GM12878 (cell line): ENCODE results near the gene BBOX1. TPM values are rescaled to one million over a fixed set of nuclear protein-coding genes. Genes with fewer than 3 reads are reported as not detected.

ENCODE experiments used
- CHD4 ChIP-seq: fragments of 200-600 bp; sonication (generic); IDR thresholded peaks from 2 replicates; pipeline ENCODE4 v1.6.1; 2016; ENCODE audit warnings: mild to moderate bottlenecking
- ESRRA ChIP-seq: IDR thresholded peaks from 2 replicates; pipeline ENCODE4 v1.6.1; 2012; ENCODE audit warnings: mild to moderate bottlenecking, low read length, improper control_type of control experiment
- FOXM1 ChIP-seq: IDR thresholded peaks from 2 replicates; pipeline ENCODE4 v1.6.1; 2012; ENCODE audit warnings: low read depth, mild to moderate bottlenecking, inconsistent platforms, low read length, moderate library complexity
- RAD51 ChIP-seq: fragments of 450-650 bp; IDR thresholded peaks from 2 replicates; pipeline ENCODE4 v1.6.1; 2016; ENCODE audit warnings: moderate library complexity, mild to moderate bottlenecking, inconsistent platforms
- ZZZ3 ChIP-seq: IDR thresholded peaks from 2 replicates; pipeline ENCODE4 v1.6.1; 2011; ENCODE audit warnings: low read depth; ENCODE audit not compliant: control insufficient read depth, insufficient read length
- polyA plus RNA-seq, 11 experiments: library from polyadenylated mRNA; depleted of rRNA in 4 of 11; unstranded in 6 of 11; stranded (reverse) in 5 of 11; fragments of >200 nt; fragmentation: Nextera tagmentation in 4 of 11; fragmentation: Illumina TruSeq in 1 of 11; extraction: Ambion mirVana in 4 of 11; extraction: Trizol in 1 of 11; gene quantifications; 1 replicate in 1 of 11; 2 replicates in 10 of 11; pipeline versions ENCODE4 v1.2.1 to v1.2.3, GENCODE V29; 2011 to 2016; ENCODE audit warnings: inconsistent platforms in 2 of 11, missing spikeins in 2 of 11, low read depth in 1 of 11
- total RNA-seq, 4 experiments: library from RNA; depleted of rRNA in 3 of 4; stranded (reverse); fragments of >200 nt in 3 of 4; fragmentation: Illumina TruSeq in 1 of 4; extraction: Trizol in 1 of 4; gene quantifications; 2 replicates each; pipeline versions ENCODE4 v1.2.1 to v1.2.3, GENCODE V29; 2013 to 2021
- TF ChIP-seq, protein P1 (sequence below): fragments of 450-650 bp; IDR thresholded peaks from 2 replicates; pipeline ENCODE4 v1.6.1; 2016; ENCODE audit warnings: mild to moderate bottlenecking, moderate library complexity, borderline replicate concordance
- TF ChIP-seq, protein P2 (sequence below), 3 experiments: IDR thresholded peaks in 2 of 3; conservative IDR thresholded peaks in 1 of 3; 2 replicates each; pipeline ENCODE4 v1.5.1; 2011; ENCODE audit warnings: low read depth in 3 of 3, low read length in 3 of 3, mild to moderate bottlenecking in 3 of 3, control low read depth in 2 of 3, moderate library complexity in 2 of 3, inconsistent platforms in 1 of 3, mixed read lengths in 1 of 3; ENCODE audit not compliant: control insufficient read depth in 2 of 3, insufficient read depth in 1 of 3; ENCODE audit errors: extremely low read depth in 1 of 3
- TF ChIP-seq, protein P3 (sequence below): IDR thresholded peaks from 2 replicates; pipeline ENCODE4 v1.6.1; 2012; ENCODE audit warnings: low read length, inconsistent platforms

The BBOX1 gene
- total and polyA plus RNA-seq, 10 of the 15 experiments (the other 5 are each of a cell fraction or from before 2014, with no cell fraction given), result 3.5 TPM; not detected in 9

DNA sequence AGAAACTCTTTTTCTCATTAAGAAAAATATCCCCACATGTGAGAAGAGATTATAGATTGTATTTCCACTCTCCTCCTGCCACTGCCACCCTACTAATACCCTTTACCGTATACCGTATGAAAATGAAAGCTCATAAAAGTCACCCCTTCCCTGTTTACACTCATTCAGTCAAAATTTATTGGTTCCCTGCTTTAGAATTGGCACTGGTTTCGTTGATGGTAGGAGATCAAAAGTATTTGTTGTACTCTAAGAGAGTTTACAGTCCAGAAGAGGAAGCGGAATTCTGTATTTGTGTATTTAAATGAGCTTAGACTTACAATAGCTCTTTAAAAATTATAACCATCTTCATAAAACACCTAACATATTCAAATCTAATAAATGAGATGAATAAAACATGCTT is 68.2 kb downstream of the BBOX1 start (continued):
- TF ChIP-seq, protein P1, sequence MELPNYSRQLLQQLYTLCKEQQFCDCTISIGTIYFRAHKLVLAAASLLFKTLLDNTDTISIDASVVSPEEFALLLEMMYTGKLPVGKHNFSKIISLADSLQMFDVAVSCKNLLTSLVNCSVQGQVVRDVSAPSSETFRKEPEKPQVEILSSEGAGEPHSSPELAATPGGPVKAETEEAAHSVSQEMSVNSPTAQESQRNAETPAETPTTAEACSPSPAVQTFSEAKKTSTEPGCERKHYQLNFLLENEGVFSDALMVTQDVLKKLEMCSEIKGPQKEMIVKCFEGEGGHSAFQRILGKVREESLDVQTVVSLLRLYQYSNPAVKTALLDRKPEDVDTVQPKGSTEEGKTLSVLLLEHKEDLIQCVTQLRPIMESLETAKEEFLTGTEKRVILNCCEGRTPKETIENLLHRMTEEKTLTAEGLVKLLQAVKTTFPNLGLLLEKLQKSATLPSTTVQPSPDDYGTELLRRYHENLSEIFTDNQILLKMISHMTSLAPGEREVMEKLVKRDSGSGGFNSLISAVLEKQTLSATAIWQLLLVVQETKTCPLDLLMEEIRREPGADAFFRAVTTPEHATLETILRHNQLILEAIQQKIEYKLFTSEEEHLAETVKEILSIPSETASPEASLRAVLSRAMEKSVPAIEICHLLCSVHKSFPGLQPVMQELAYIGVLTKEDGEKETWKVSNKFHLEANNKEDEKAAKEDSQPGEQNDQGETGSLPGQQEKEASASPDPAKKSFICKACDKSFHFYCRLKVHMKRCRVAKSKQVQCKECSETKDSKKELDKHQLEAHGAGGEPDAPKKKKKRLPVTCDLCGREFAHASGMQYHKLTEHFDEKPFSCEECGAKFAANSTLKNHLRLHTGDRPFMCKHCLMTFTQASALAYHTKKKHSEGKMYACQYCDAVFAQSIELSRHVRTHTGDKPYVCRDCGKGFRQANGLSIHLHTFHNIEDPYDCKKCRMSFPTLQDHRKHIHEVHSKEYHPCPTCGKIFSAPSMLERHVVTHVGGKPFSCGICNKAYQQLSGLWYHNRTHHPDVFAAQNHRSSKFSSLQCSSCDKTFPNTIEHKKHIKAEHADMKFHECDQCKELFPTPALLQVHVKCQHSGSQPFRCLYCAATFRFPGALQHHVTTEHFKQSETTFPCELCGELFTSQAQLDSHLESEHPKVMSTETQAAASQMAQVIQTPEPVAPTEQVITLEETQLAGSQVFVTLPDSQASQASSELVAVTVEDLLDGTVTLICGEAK, result no peak
- TF ChIP-seq, protein P2, sequence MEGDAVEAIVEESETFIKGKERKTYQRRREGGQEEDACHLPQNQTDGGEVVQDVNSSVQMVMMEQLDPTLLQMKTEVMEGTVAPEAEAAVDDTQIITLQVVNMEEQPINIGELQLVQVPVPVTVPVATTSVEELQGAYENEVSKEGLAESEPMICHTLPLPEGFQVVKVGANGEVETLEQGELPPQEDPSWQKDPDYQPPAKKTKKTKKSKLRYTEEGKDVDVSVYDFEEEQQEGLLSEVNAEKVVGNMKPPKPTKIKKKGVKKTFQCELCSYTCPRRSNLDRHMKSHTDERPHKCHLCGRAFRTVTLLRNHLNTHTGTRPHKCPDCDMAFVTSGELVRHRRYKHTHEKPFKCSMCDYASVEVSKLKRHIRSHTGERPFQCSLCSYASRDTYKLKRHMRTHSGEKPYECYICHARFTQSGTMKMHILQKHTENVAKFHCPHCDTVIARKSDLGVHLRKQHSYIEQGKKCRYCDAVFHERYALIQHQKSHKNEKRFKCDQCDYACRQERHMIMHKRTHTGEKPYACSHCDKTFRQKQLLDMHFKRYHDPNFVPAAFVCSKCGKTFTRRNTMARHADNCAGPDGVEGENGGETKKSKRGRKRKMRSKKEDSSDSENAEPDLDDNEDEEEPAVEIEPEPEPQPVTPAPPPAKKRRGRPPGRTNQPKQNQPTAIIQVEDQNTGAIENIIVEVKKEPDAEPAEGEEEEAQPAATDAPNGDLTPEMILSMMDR (IDR thresholded peaks at IDR 0.05 in 2 of 3, conservative IDR thresholded peaks at IDR 0.05 in 1 of 3; ENCODE audit: control insufficient read depth in 2 of 3, extremely low read depth in 1 of 3, insufficient read depth in 1 of 3, low read depth in 3 of 3, low read length in 3 of 3), result no peak
- TF ChIP-seq FOXM1 (no peak), ZZZ3 (no peak), RAD51 (no peak), CHD4 (no peak), ESRRA (no peak)
- TF ChIP-seq, protein P3, sequence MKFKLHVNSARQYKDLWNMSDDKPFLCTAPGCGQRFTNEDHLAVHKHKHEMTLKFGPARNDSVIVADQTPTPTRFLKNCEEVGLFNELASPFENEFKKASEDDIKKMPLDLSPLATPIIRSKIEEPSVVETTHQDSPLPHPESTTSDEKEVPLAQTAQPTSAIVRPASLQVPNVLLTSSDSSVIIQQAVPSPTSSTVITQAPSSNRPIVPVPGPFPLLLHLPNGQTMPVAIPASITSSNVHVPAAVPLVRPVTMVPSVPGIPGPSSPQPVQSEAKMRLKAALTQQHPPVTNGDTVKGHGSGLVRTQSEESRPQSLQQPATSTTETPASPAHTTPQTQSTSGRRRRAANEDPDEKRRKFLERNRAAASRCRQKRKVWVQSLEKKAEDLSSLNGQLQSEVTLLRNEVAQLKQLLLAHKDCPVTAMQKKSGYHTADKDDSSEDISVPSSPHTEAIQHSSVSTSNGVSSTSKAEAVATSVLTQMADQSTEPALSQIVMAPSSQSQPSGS, result no peak
